K562 (cell line): Measurements from ENCODE around the gene METTL2B. TPM values are rescaled to one million over a fixed set of nuclear protein-coding genes. Genes with fewer than 3 reads are reported as not detected.

ENCODE experiments used
- ARID2 ChIP-seq: fragments of 450-650 bp; IDR thresholded peaks from 2 replicates; pipeline ENCODE4 v1.6.1; 2017; ENCODE audit warnings: antibody characterized with exemption, mild to moderate bottlenecking
- FOXA1 ChIP-seq: fragments of 450-650 bp; IDR thresholded peaks from 2 replicates; pipeline ENCODE4 v1.6.1; 2016; ENCODE audit warnings: mild to moderate bottlenecking, borderline replicate concordance
- GATAD2A ChIP-seq: fragments of 450-650 bp; IDR thresholded peaks from 2 replicates; pipeline ENCODE4 v1.6.1; 2017
- PHB ChIP-seq: fragments of 250-450 bp; sonication (Bioruptor Pico); IDR thresholded peaks from 2 replicates; pipeline ENCODE4 v1.5.0; 2021
- SP2 ChIP-seq: IDR thresholded peaks from 2 replicates; pipeline ENCODE4 v1.6.1; 2011; ENCODE audit warnings: mild to moderate bottlenecking, low read depth, low read length, moderate library complexity; ENCODE audit not compliant: poor library complexity, severe bottlenecking; ENCODE audit errors: extremely low read depth
- ZC3H4 ChIP-seq: sonication (generic); formaldehyde crosslinking; IDR thresholded peaks from 2 replicates; pipeline ENCODE4 v1.9.0; 2021; ENCODE audit warnings: missing genetic modification reagents, borderline replicate concordance
- ZNF589 ChIP-seq: fragments of 200-800 bp; sonication (Bioruptor generic); IDR thresholded peaks from 2 replicates; pipeline ENCODE4 v1.6.1; 2016; ENCODE audit warnings: low read depth, missing genetic modification characterization, missing compliant biosample characterization
- polyA plus RNA-seq, 8 experiments: library from polyadenylated mRNA; depleted of rRNA in 4 of 8; stranded (reverse) in 5 of 8; unstranded in 3 of 8; fragments of >200 nt; fragmentation: Nextera tagmentation in 2 of 8; fragmentation: Illumina TruSeq in 1 of 8; extraction: Ambion mirVana in 2 of 8; extraction: Trizol in 1 of 8; gene quantifications; 2 replicates each; pipeline versions ENCODE4 v1.2.1 to v1.2.3, GENCODE V29; 2011 to 2014; ENCODE audit warnings: inconsistent platforms in 1 of 8, missing spikeins in 1 of 8
- total RNA-seq, 7 experiments: library from RNA; depleted of rRNA in 6 of 7; stranded (reverse); fragments of >200 nt in 6 of 7; fragmentation: Illumina TruSeq in 2 of 7; extraction: Trizol in 2 of 7; gene quantifications; 2 replicates each; pipeline versions ENCODE4 v1.2.1 to v1.2.3, GENCODE V29; 2011 to 2021; ENCODE audit warnings: low replicate concordance in 1 of 7
- TF ChIP-seq, protein P1 (sequence below): fragments of 250-450 bp; sonication (Bioruptor Pico); IDR thresholded peaks from 2 replicates; pipeline ENCODE4 v1.8.0; 2022; ENCODE audit warnings: inconsistent platforms, mild to moderate bottlenecking, moderate library complexity, borderline replicate concordance
- TF ChIP-seq, protein P2 (sequence below): fragments of 450-650 bp; formaldehyde crosslinking; conservative IDR thresholded peaks from 2 replicates; pipeline ENCODE4 v1.4.0; 2022; ENCODE audit warnings: mild to moderate bottlenecking, missing genetic modification characterization
- TF ChIP-seq, protein P3 (sequence below): fragments of 450-650 bp; IDR thresholded peaks from 2 replicates; pipeline ENCODE4 v1.6.1; 2016; ENCODE audit warnings: antibody characterized with exemption
- TF ChIP-seq, protein P4 (sequence below): fragments of 450-650 bp; IDR thresholded peaks from 2 replicates; pipeline ENCODE4 v1.6.1; 2016; ENCODE audit warnings: missing biosample characterization, missing genetic modification characterization
- TF ChIP-seq, protein P5 (sequence below): fragments of 450-650 bp; IDR thresholded peaks from 2 replicates; pipeline ENCODE4 v1.6.1; 2016; ENCODE audit warnings: low read depth, mild to moderate bottlenecking, moderate library complexity
- TF ChIP-seq, protein P6 (sequence below): sonication (generic); formaldehyde crosslinking; IDR thresholded peaks from 2 replicates; pipeline ENCODE4 v1.8.1; 2023; ENCODE audit warnings: mild to moderate bottlenecking, missing genetic modification reagents, moderate library complexity

METTL2B gene
- total and polyA plus RNA-seq, 9 of the 15 experiments (the other 6 are each of a cell fraction or from before 2014, with no cell fraction given), result 35.9 to 95.7 (median 79.2) TPM

DNA sequence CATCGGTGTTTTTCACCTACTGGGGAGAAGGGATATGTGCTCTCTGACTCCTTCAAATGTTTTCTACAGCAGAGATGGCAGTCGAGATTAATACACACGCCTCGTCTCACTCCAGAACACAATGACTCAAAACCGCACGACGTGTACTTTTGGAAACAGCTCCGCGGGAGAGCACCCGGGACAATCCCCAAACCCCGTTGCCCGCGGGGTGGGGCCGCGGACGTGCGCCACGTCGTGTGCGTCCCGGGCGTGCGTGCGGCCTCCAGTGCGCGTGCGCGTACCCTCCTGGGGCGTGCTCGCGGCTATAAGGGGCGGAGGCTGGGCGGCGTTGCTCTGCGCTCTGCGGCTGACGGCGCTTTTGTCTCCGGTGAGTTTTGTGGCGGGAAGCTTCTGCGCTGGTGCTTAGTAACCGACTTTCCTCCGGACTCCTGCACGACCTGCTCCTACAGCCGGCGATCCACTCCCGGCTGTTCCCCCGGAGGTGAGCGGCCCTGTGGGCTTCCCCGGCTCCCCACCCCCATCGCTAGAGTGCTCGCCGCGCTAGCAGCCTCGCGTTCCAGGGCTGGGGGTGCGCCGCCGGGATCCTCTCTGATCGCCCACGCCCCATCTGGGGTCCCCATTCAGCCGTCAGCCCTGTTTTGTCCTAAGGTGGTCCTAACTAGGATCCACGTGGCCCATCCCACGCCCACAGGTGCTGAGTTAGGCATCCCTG, 20.8 kb upstream of the METTL2B start, which contains the start of gene HILPDA (continued):
- TF ChIP-seq, protein P1, sequence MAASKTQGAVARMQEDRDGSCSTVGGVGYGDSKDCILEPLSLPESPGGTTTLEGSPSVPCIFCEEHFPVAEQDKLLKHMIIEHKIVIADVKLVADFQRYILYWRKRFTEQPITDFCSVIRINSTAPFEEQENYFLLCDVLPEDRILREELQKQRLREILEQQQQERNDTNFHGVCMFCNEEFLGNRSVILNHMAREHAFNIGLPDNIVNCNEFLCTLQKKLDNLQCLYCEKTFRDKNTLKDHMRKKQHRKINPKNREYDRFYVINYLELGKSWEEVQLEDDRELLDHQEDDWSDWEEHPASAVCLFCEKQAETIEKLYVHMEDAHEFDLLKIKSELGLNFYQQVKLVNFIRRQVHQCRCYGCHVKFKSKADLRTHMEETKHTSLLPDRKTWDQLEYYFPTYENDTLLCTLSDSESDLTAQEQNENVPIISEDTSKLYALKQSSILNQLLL (CRISPR knock-in tag), result no peak
- TF ChIP-seq ZC3H4 (CRISPR knock-in tag), result no peak
- no peak for TF ChIP-seq PHB (CRISPR knock-in tag)
- TF ChIP-seq SP2, result no peak
- TF ChIP-seq, protein P2, sequence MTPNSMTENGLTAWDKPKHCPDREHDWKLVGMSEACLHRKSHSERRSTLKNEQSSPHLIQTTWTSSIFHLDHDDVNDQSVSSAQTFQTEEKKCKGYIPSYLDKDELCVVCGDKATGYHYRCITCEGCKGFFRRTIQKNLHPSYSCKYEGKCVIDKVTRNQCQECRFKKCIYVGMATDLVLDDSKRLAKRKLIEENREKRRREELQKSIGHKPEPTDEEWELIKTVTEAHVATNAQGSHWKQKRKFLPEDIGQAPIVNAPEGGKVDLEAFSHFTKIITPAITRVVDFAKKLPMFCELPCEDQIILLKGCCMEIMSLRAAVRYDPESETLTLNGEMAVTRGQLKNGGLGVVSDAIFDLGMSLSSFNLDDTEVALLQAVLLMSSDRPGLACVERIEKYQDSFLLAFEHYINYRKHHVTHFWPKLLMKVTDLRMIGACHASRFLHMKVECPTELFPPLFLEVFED (CRISPR knock-in tag), result no peak
- TF ChIP-seq ZNF589 (CRISPR knock-in tag), result no peak
- TF ChIP-seq, protein P3, sequence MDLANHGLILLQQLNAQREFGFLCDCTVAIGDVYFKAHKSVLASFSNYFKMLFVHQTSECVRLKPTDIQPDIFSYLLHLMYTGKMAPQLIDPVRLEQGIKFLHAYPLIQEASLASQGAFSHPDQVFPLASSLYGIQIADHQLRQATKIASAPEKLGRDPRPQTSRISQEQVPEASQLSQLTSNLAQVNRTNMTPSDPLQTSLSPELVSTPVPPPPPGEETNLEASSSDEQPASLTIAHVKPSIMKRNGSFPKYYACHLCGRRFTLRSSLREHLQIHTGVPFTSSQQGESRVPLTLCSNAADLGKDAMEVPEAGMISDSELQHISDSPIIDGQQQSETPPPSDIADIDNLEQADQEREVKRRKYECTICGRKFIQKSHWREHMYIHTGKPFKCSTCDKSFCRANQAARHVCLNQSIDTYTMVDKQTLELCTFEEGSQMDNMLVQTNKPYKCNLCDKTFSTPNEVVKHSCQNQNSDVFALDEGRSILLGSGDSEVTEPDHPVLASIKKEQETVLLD, result peak; percentile 98
- peak; percentile 65; the same call in 1 of the 2 replicates for TF ChIP-seq ARID2
- peak; percentile 75; the same call in 1 of the 2 replicates for TF ChIP-seq GATAD2A
- TF ChIP-seq, protein P4, sequence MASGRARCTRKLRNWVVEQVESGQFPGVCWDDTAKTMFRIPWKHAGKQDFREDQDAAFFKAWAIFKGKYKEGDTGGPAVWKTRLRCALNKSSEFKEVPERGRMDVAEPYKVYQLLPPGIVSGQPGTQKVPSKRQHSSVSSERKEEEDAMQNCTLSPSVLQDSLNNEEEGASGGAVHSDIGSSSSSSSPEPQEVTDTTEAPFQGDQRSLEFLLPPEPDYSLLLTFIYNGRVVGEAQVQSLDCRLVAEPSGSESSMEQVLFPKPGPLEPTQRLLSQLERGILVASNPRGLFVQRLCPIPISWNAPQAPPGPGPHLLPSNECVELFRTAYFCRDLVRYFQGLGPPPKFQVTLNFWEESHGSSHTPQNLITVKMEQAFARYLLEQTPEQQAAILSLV, result no peak
- TF ChIP-seq, protein P5, sequence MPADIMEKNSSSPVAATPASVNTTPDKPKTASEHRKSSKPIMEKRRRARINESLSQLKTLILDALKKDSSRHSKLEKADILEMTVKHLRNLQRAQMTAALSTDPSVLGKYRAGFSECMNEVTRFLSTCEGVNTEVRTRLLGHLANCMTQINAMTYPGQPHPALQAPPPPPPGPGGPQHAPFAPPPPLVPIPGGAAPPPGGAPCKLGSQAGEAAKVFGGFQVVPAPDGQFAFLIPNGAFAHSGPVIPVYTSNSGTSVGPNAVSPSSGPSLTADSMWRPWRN, result peak; percentile 86
- TF ChIP-seq, protein P6, sequence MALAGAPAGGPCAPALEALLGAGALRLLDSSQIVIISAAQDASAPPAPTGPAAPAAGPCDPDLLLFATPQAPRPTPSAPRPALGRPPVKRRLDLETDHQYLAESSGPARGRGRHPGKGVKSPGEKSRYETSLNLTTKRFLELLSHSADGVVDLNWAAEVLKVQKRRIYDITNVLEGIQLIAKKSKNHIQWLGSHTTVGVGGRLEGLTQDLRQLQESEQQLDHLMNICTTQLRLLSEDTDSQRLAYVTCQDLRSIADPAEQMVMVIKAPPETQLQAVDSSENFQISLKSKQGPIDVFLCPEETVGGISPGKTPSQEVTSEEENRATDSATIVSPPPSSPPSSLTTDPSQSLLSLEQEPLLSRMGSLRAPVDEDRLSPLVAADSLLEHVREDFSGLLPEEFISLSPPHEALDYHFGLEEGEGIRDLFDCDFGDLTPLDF (CRISPR knock-in tag), result peak; percentile 80
- no peak for TF ChIP-seq FOXA1
